DND-41 (cell line): ENCODE measurements around the gene ITGA1.

Source experiments
- EZH2 ChIP-seq: IDR thresholded peaks from 3 replicates; pipeline ENCODE4 v1.6.1; 2012; ENCODE audit warnings: borderline replicate concordance, low read depth, mild to moderate bottlenecking, moderate library complexity, low read length, inconsistent platforms; ENCODE audit not compliant: severe bottlenecking
- TF ChIP-seq, protein P1 (sequence below): IDR thresholded peaks from 2 replicates; pipeline ENCODE4 v1.5.1; 2012; ENCODE audit warnings: borderline replicate concordance, low read length, moderate library complexity, mild to moderate bottlenecking; ENCODE audit not compliant: poor library complexity, severe bottlenecking; ENCODE audit errors: extremely low read depth

DNA sequence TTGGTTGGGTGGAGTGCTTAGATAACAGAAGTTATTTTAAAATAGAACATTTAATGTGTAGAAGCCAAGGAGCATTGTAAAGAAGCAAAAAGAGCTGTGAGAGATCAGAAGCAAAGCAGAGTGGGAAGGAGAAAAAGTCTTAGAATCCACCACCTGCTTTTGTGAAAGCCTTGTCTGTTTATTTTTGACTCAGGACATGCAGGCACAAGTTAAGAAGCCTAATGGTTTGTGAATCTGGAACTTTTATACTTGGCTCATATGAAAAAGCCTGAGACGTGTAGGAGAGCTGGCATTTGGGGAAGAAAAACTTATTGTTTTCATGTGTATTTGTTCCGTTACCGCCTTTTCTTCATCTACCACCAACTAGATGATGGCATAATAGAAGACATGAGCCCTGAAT lies 163.0 kb downstream of the ITGA1 start:
- TF ChIP-seq, protein P1, sequence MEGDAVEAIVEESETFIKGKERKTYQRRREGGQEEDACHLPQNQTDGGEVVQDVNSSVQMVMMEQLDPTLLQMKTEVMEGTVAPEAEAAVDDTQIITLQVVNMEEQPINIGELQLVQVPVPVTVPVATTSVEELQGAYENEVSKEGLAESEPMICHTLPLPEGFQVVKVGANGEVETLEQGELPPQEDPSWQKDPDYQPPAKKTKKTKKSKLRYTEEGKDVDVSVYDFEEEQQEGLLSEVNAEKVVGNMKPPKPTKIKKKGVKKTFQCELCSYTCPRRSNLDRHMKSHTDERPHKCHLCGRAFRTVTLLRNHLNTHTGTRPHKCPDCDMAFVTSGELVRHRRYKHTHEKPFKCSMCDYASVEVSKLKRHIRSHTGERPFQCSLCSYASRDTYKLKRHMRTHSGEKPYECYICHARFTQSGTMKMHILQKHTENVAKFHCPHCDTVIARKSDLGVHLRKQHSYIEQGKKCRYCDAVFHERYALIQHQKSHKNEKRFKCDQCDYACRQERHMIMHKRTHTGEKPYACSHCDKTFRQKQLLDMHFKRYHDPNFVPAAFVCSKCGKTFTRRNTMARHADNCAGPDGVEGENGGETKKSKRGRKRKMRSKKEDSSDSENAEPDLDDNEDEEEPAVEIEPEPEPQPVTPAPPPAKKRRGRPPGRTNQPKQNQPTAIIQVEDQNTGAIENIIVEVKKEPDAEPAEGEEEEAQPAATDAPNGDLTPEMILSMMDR: no peak
- no peak for TF ChIP-seq EZH2
